Caco-2 (cell line): ENCODE measurements around the gene RAC2. TPM values are rescaled to one million over a fixed set of nuclear protein-coding genes. Genes with fewer than 3 reads are reported as not detected.

Source experiments
- BruUV-seq: library from RNA; stranded (reverse); fragments of 400-500 nt; replicated peaks from 2 replicates; lab custom pipeline; 2021; lab: Mats Ljungman, UMichigan
- CTCF ChIA-PET: fragments of 300-600 bp; sonication (Branson Sonifier 250); formaldehyde crosslinking; loops from one replicate; lab custom pipeline; 2022; ENCODE audit warnings: antibody characterized with exemption; lab: Charles Lee
- POLR2A ChIA-PET: fragments of 300-600 bp; sonication (Branson Sonifier 250); formaldehyde crosslinking; loops from one replicate; lab custom pipeline; 2022; ENCODE audit warnings: antibody characterized with exemption; lab: Charles Lee
- DNase-seq, 2 experiments: peaks; one replicate each; pipeline versions ENCODE4 v3.0.0 to v3.0.0-alpha.2; 2020 to 2022
- H3K27me3 ChIP-seq: replicated peaks from 2 replicates; pipeline ENCODE4 v1.6.0; 2011; ENCODE audit warnings: low read length; ENCODE audit not compliant: control insufficient read depth, insufficient read depth
- H3K36me3 ChIP-seq: 2 replicates; pipeline ENCODE4 v1.5.1; 2011; ENCODE audit warnings: low read length; ENCODE audit not compliant: control insufficient read depth, insufficient read depth
- H3K4me1 ChIP-seq: fragments of 250-450 bp; sonication (Bioruptor Pico); 2 replicates; pipeline ENCODE4 v1.5.1; 2020; ENCODE audit warnings: mild to moderate bottlenecking
- H3K4me3 ChIP-seq: 2 replicates; pipeline ENCODE4 v1.5.1; 2011; ENCODE audit warnings: low read depth, mild to moderate bottlenecking, control low read depth, low read length
- H3K9me3 ChIP-seq: fragments of 250-450 bp; sonication (Bioruptor Pico); 2 replicates; pipeline ENCODE4 v1.5.1; 2020; ENCODE audit warnings: mild to moderate bottlenecking, moderate library complexity
- H3K27ac Mint-ChIP-seq: one replicate; pipeline ENCODE4 v1.8.0; 2022; ENCODE audit warnings: mixed read lengths; ENCODE audit not compliant: unreplicated experiment
- H3K27me3 Mint-ChIP-seq: one replicate; pipeline ENCODE4 v1.8.0; 2022; ENCODE audit warnings: mixed read lengths; ENCODE audit not compliant: insufficient read depth, unreplicated experiment
- H3K36me3 Mint-ChIP-seq: one replicate; pipeline ENCODE4 v1.8.0; 2022; ENCODE audit warnings: mild to moderate bottlenecking, mixed read lengths; ENCODE audit not compliant: insufficient read depth, unreplicated experiment
- H3K4me1 Mint-ChIP-seq: one replicate; pipeline ENCODE4 v1.8.0; 2022; ENCODE audit warnings: low read depth, mixed read lengths; ENCODE audit not compliant: unreplicated experiment
- H3K4me3 Mint-ChIP-seq: one replicate; pipeline ENCODE4 v1.8.0; 2022; ENCODE audit warnings: mild to moderate bottlenecking, moderate library complexity, mixed read lengths; ENCODE audit not compliant: unreplicated experiment
- H3K9me3 Mint-ChIP-seq: one replicate; pipeline ENCODE4 v1.8.0; 2022; ENCODE audit warnings: mixed read lengths; ENCODE audit not compliant: unreplicated experiment
- CTCF ChIP-seq, 2 experiments: fragments of 200-600 bp in 1 of 2; IDR thresholded peaks; 1 replicate in 1 of 2; 2 replicates in 1 of 2; pipeline versions ENCODE4 v1.5.1 to v1.8.0; 2011 to 2022; ENCODE audit warnings: antibody characterized with exemption in 1 of 2, control low read depth in 1 of 2, inconsistent platforms in 1 of 2, low read depth in 1 of 2, low read length in 1 of 2, mild to moderate bottlenecking in 1 of 2, moderate library complexity in 1 of 2; ENCODE audit not compliant: insufficient read depth in 1 of 2, severe bottlenecking in 1 of 2, unreplicated experiment in 1 of 2
- intact Hi-C: fragments of 100-400 bp; cut with micrococcal nuclease; formaldehyde crosslinking; loops from one replicate; pipeline ENCODE4 v1.10.0; 2022; ENCODE audit not compliant: unreplicated experiment
- total RNA-seq: library from RNA; stranded (reverse); gene quantifications from 2 replicates; pipeline ENCODE4 v1.2.3, GENCODE V29; 2022

RAC2 gene
- total RNA-seq, 1 experiment from 2014 or later = 0.25 TPM

GRCh38 chr22:37267661-37268413, 23.8 kb upstream of the RAC2 start:
- POLR2A ChIA-PET = no interaction called here
- no TSS peak for BruUV-seq
- no peak for TF ChIP-seq CTCF (IDR thresholded peaks at IDR 0.05; ENCODE audit: insufficient read depth in 1 of 2, low read depth in 1 of 2, low read length in 1 of 2, severe bottlenecking in 1 of 2, unreplicated experiment in 1 of 2)
- Histone ChIP-seq H3K4me3 (no peak overlapping the region), H3K27me3 (no peaks in the 10 kb centered on the region; the same call in 1 of the 2 replicates), H3K4me1 (no peaks in the 10 kb centered on the region), H3K36me3 (no peaks in the 10 kb centered on the region), H3K9me3 (peaks cover 11% of the 10 kb centered on the region; the same call in 1 of the 2 replicates)
- CTCF ChIA-PET = interaction anchor here (0.6 to 0.7 kb wide), 2 partner anchors 121 to 301 kb away, joined by 3 read pairs; no protein-coding TSS in a partner anchor
- no peaks in the 10 kb centered on the region for H3K4me1 Mint-ChIP-seq
- no peaks in the 10 kb centered on the region for H3K36me3 Mint-ChIP-seq
- DNase-seq = no peak
- H3K27ac Mint-ChIP-seq = no peak overlapping the region
- intact Hi-C loops = loop anchor here (5.0 kb wide), 1 partner anchor 189 kb away; no protein-coding TSS in a partner anchor
- peaks cover 10% of the 10 kb centered on the region for H3K27me3 Mint-ChIP-seq
- H3K4me3 Mint-ChIP-seq = peak overlapping the region; percentile 59
- H3K9me3 Mint-ChIP-seq = peaks cover 6% of the 10 kb centered on the region

- ChIA-PET CTCF (interaction anchor here (0.6 to 0.7 kb wide), 2 partner anchors 122 to 302 kb away, joined by 3 read pairs; no protein-coding TSS in a partner anchor), POLR2A (no interaction called here)
- Histone ChIP-seq H3K4me3 (no peak overlapping the region), H3K36me3 (no peaks in the 10 kb centered on the region), H3K9me3 (peaks cover 11% of the 10 kb centered on the region; the same call in 1 of the 2 replicates), H3K4me1 (no peaks in the 10 kb centered on the region), H3K27me3 (no peaks in the 10 kb centered on the region; the same call in 1 of the 2 replicates)
- no peaks in the 10 kb centered on the region for H3K36me3 Mint-ChIP-seq
- TF ChIP-seq CTCF (IDR thresholded peaks at IDR 0.05; ENCODE audit: insufficient read depth in 1 of 2, low read depth in 1 of 2, low read length in 1 of 2, severe bottlenecking in 1 of 2, unreplicated experiment in 1 of 2) = peak; percentile 67 to 74
- H3K27ac Mint-ChIP-seq = no peak overlapping the region
- BruUV-seq = no TSS peak
- no peaks in the 10 kb centered on the region for H3K4me1 Mint-ChIP-seq
- DNase-seq = peak in 1 of 2 experiments; percentile 61
- peaks cover 6% of the 10 kb centered on the region for H3K9me3 Mint-ChIP-seq
- peak overlapping the region; percentile 59 for H3K4me3 Mint-ChIP-seq
- peaks cover 10% of the 10 kb centered on the region for H3K27me3 Mint-ChIP-seq
- intact Hi-C loops = loop anchor here (5.0 kb wide), 1 partner anchor 190 kb away; no protein-coding TSS in a partner anchor
Observed at GRCh38 chr22:37267135-37267587, 23.1 kb upstream of the RAC2 start.

- TF ChIP-seq CTCF (IDR thresholded peaks at IDR 0.05; ENCODE audit: insufficient read depth in 1 of 2, low read depth in 1 of 2, low read length in 1 of 2, severe bottlenecking in 1 of 2, unreplicated experiment in 1 of 2) = no peak
- BruUV-seq = no TSS peak
- Mint-ChIP-seq H3K27me3 (peaks cover 10% of the 10 kb centered on the region), H3K9me3 (peaks cover 6% of the 10 kb centered on the region), H3K4me3 (no peak overlapping the region), H3K36me3 (no peaks in the 10 kb centered on the region), H3K4me1 (no peaks in the 10 kb centered on the region), H3K27ac (no peak overlapping the region)
- H3K4me1 ChIP-seq = no peaks in the 10 kb centered on the region
- intact Hi-C loops = loop anchor here (5.0 kb wide), 1 partner anchor 191 kb away; no protein-coding TSS in a partner anchor
- H3K9me3 ChIP-seq = peaks cover 11% of the 10 kb centered on the region; the same call in 1 of the 2 replicates
- no peaks in the 10 kb centered on the region for H3K36me3 ChIP-seq
- no peak overlapping the region for H3K4me3 ChIP-seq
- DNase-seq = no peak
- no peaks in the 10 kb centered on the region; the same call in 1 of the 2 replicates for H3K27me3 ChIP-seq
- POLR2A ChIA-PET = no interaction called here
- CTCF ChIA-PET = interaction anchor here (0.7 kb wide), 1 partner anchor 302 kb away, joined by 3 read pairs; no protein-coding TSS in a partner anchor
Observed at GRCh38 chr22:37266581-37267134, 22.6 kb upstream of the RAC2 start.
